GM06990 (cell line): ENCODE measurements around the gene TRIP6.

Experiments
- DNase-seq: peaks from one replicate; pipeline ENCODE4 v3.0.0-alpha.2; 2011; ENCODE audit not compliant: insufficient read length; ENCODE audit errors: extremely low read depth
- H3K27me3 ChIP-seq: replicated peaks from 2 replicates; pipeline ENCODE4 v1.6.0; 2011; ENCODE audit warnings: low read length; ENCODE audit not compliant: control insufficient read depth, insufficient read depth
- H3K36me3 ChIP-seq: 2 replicates; pipeline ENCODE4 v1.5.1; 2011; ENCODE audit warnings: low read length; ENCODE audit not compliant: control insufficient read depth, insufficient read depth
- H3K4me3 ChIP-seq: replicated peaks from 2 replicates; pipeline ENCODE4 v1.5.1; 2011; ENCODE audit warnings: low read depth, mild to moderate bottlenecking, control low read depth, low read length
- TF ChIP-seq, protein P1 (sequence below): IDR thresholded peaks from 2 replicates; pipeline ENCODE4 v1.5.1; 2011; ENCODE audit warnings: low read length, control low read depth, mild to moderate bottlenecking, inconsistent platforms; ENCODE audit not compliant: insufficient read depth, poor library complexity, severe bottlenecking

The TRIP6 gene

DNA sequence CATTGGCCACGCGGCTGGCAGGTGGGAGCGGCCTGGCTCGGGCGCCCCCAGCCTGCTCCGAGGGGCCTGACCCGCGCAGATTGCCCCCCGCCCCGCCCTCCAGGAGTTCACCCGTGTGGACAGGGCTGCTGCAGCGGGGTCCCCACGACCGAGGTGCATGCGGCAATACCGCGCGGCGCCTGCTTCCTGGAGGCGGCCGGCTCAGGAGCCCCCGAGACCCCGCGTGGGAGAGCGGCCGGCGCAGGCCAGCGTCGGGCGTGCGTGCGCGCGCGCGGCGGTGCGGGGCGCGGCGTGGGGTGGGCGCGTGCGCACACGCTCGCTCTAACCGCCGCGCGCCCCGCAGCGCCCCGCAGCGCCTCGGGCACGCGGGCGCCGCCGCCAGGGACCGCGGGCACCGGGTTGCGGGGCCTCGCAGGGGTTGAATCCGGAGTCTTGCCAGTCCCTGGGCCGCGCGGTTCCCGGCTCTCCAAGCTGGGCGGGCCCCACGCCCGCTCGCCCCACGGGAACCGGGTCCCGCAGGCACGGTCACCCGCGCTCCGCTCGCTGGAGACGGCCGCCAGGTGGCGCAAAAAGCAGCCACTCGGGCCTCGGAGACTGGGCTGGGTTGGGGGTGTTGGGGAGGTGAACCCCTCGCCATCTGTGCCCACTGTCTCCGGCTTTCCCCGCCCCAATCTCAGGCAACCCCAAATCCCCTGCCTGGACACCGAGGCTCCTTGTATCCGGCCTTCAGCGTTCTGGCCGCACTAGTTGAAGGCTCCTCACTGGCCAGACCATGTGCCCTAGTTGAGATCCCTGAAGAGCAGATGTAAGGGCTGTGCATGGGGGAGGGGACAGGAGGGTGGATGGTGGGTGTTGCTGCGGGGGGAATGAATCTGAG lies 29.8 kb downstream of the TRIP6 start:
- TF ChIP-seq, protein P1, sequence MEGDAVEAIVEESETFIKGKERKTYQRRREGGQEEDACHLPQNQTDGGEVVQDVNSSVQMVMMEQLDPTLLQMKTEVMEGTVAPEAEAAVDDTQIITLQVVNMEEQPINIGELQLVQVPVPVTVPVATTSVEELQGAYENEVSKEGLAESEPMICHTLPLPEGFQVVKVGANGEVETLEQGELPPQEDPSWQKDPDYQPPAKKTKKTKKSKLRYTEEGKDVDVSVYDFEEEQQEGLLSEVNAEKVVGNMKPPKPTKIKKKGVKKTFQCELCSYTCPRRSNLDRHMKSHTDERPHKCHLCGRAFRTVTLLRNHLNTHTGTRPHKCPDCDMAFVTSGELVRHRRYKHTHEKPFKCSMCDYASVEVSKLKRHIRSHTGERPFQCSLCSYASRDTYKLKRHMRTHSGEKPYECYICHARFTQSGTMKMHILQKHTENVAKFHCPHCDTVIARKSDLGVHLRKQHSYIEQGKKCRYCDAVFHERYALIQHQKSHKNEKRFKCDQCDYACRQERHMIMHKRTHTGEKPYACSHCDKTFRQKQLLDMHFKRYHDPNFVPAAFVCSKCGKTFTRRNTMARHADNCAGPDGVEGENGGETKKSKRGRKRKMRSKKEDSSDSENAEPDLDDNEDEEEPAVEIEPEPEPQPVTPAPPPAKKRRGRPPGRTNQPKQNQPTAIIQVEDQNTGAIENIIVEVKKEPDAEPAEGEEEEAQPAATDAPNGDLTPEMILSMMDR, result peak; percentile 80
- no peak for DNase-seq

DNA sequence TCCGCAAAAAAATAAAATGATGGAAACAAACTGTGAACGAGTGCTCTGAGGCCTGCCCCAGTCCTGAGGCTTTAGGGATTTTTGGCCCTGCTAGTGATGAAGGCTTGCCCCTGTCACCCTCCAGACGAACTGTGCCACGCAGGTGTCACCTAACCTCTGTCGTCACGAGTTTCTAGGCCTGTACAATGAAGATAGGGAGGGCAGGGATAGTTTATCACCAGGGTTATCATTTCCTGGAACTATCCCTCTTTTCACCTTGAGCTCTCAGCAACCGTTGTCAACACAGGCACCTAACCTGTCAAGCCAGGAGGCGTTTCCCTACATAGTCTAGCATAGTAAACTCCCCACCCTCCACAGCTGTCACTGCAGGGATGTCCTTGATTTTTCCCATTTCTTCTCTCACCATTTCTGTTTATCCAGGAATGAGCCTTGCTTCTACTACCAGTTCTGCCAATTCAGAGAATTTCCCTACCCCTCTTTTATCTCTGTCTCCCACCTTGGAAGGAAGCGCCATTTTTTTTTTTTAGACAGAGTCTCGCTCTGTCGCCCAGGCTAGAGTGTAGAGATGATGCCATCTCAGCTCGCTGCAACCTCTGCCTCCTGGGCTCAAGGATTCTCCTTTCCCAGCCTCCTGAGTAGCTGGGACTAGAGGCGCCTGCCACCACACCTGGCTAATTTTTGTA lies 30.7 kb downstream of the TRIP6 start:
- Histone ChIP-seq H3K36me3 (no peaks in the 10 kb centered on the region), H3K27me3 (peaks cover 5% of the 10 kb centered on the region), H3K4me3 (no peak overlapping the region)
- TF ChIP-seq, protein P1, result no peak
- no peak for DNase-seq

More for the DNA sequence above, 29.8 kb downstream of the TRIP6 start:
- Histone ChIP-seq H3K27me3 (peaks cover 5% of the 10 kb centered on the region), H3K36me3 (no peaks in the 10 kb centered on the region), H3K4me3 (no peak overlapping the region)

DNA sequence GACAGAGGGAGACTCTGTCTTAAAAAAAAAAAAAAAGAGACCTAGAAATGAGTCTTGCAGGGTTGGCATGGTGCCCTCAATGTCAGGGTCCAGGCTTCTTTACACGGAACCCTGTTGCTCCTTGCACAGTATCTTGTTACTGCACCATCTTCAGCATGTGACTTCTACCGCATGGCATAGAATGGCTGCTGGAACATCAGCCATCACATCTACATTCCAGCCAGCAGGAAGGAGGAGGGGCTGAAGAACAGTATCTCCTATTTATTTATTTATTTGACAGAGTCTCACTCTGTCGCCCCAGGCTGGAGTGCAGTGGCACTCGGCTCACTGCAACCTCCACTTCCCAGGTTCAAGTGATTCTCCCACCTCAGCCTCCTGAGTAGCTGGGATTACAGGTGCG lies 32.2 kb downstream of the TRIP6 start:
- TF ChIP-seq, protein P1, result no peak
- no peak for DNase-seq
- Histone ChIP-seq H3K27me3 (peaks cover 5% of the 10 kb centered on the region), H3K4me3 (no peak overlapping the region), H3K36me3 (no peaks in the 10 kb centered on the region)

DNA sequence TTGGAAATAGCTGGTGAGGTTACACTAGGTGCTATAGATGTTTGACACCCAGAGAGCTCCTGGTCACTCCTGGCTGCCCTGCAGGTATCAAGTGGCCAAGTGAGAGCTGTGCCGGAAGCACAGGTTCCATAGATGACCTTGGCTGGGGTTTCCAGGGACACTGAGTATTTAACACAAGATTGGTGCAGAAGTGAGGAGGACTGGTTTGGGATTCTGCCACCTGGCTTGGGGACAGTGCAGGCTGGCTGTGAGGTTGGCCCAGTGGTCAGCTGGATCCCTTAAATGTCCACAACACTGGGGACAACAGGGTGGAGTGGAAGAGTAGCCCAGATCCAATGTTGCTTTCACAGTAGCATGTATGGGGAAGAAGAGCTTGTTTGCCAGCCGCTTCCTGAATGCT lies 33.8 kb downstream of the TRIP6 start:
- peaks cover 5% of the 10 kb centered on the region for H3K27me3 ChIP-seq
- TF ChIP-seq, protein P1, result no peak
- DNase-seq, result no peak
- H3K4me3 ChIP-seq, result no peak overlapping the region
- no peaks in the 10 kb centered on the region for H3K36me3 ChIP-seq

DNA sequence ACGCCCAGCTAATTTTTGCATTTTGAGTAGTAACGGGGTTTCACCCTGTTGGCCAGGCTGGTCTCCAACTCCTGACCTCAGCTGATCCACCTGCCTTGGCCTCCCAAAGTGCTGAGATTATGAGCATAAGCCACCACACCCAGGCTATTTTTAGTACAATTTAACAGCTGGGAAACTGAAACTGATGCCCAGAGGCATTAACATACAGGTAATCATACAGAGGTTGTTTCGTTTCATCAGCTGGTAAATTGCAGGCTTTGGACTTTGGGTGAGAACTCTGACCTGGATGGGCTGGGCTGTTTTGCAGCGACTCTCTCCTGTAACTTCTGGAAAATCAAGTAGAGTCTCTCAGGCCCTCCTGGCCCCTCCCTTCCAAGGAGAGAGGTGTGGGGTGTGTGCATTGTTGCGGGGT lies 34.7 kb downstream of the TRIP6 start:
- H3K36me3 ChIP-seq, result no peaks in the 10 kb centered on the region
- TF ChIP-seq, protein P1, result no peak
- H3K27me3 ChIP-seq, result no peaks in the 10 kb centered on the region
- H3K4me3 ChIP-seq, result no peak overlapping the region
- DNase-seq, result no peak
